Rectal smooth muscle tissue (tissue), 1 donor: ENCODE measurements around the gene CD58.
A peak's percentile ranks its signal among the peaks of the same experiment; 100 is the strongest.
"Not testable (repeated sequence)": the region's sequence is repeated elsewhere in the genome, so short reads cannot be mapped to it uniquely, and the experiment has no call there.

Experiments used
- H3K27ac ChIP-seq: one replicate; pipeline ENCODE4 v1.7.0; 2013; ENCODE audit warnings: low read depth, low read length, inconsistent platforms
- H3K27me3 ChIP-seq: one replicate; pipeline ENCODE4 v1.7.0; 2013; ENCODE audit warnings: low read length; ENCODE audit not compliant: control insufficient read depth, insufficient read depth
- H3K36me3 ChIP-seq: one replicate; pipeline ENCODE4 v1.7.0; 2013; ENCODE audit warnings: low read length; ENCODE audit not compliant: control insufficient read depth, insufficient read depth
- H3K4me1 ChIP-seq: one replicate; pipeline ENCODE4 v1.7.0; 2013; ENCODE audit warnings: low read length; ENCODE audit not compliant: control insufficient read depth, insufficient read depth
- H3K4me3 ChIP-seq: one replicate; pipeline ENCODE4 v1.7.0; 2013; ENCODE audit warnings: low read length
- H3K9ac ChIP-seq: one replicate; pipeline ENCODE4 v1.7.0; 2013; ENCODE audit warnings: low read length

Gene CD58

GRCh38 chr1:116572771-116573430 lies 2.1 kb upstream of the CD58 start:
- Histone ChIP-seq H3K36me3 (no peaks in the 10 kb centered on the region), H3K4me1 (peaks cover 9% of the 10 kb centered on the region), H3K9ac (no peak overlapping the region), H3K27me3 (no peaks in the 10 kb centered on the region), H3K27ac (no peak overlapping the region), H3K4me3 (no peak overlapping the region)

- no peaks in the 10 kb centered on the region for H3K36me3 ChIP-seq
- no peak overlapping the region for H3K4me3 ChIP-seq
- H3K27me3 ChIP-seq = no peaks in the 10 kb centered on the region
- peaks cover 9% of the 10 kb centered on the region for H3K4me1 ChIP-seq
- no peak overlapping the region for H3K27ac ChIP-seq
- H3K9ac ChIP-seq = no peak overlapping the region
Measured at GRCh38 chr1:116572099-116572498, 1.3 kb upstream of the CD58 start.

GRCh38 chr1:116571215-116571919 lies 541 bp upstream of the CD58 start:
- peak overlapping the region; percentile 95 for H3K27ac ChIP-seq
- H3K36me3 ChIP-seq = no peaks in the 10 kb centered on the region
- H3K4me1 ChIP-seq = peaks cover 9% of the 10 kb centered on the region
- peak overlapping the region; percentile 89 for H3K4me3 ChIP-seq
- H3K27me3 ChIP-seq = no peaks in the 10 kb centered on the region
- peak overlapping the region; percentile 84 for H3K9ac ChIP-seq

DNA sequence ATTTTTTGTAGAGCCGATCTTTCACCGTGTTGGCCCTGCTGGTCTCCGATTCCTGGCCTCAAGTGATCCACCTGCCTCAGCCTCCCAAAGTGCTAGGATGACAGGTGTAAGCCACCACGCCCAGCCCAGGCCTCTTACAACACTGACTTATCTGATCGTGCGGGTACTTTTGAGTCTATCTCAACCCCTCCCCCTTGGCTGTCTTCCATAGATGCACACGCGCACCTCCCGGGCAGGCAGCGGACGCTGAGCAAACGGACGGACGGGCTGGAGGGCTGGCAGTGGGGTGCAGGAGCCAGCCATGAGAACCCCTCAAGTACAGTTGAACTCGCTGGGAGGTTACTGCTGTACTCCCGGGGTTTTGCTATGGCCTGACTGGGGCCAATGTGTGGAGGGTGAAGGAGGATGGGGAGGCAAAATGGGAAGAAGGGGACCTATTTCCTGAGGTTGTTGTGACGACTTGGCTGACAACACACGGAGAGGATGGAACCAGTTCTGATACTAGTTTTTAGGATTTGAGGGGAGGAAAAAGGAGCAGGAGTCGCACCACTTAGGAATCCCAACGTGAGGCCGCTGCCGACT lies 959 bp downstream of the CD58 start:
- Histone ChIP-seq H3K9ac (peak overlapping the region; percentile 29), H3K27me3 (no peaks in the 10 kb centered on the region), H3K27ac (peak overlapping the region; percentile 95), H3K4me1 (peaks cover 9% of the 10 kb centered on the region), H3K4me3 (peak overlapping the region; percentile 89), H3K36me3 (no peaks in the 10 kb centered on the region)

GRCh38 chr1:116569381-116569670 lies 1.5 kb downstream of the CD58 start:
- no peaks in the 10 kb centered on the region for H3K36me3 ChIP-seq
- H3K9ac ChIP-seq = no peak overlapping the region
- peaks cover 9% of the 10 kb centered on the region for H3K4me1 ChIP-seq
- H3K27me3 ChIP-seq = no peaks in the 10 kb centered on the region
- no peak overlapping the region for H3K4me3 ChIP-seq
- H3K27ac ChIP-seq = no peak overlapping the region

- Histone ChIP-seq H3K27ac (no peak overlapping the region), H3K4me1 (peaks cover 9% of the 10 kb centered on the region)
Measured at GRCh38 chr1:116568662-116569380, 2.0 kb downstream of the CD58 start.

GRCh38 chr1:116567790-116568661 lies 2.8 kb downstream of the CD58 start:
- Histone ChIP-seq H3K9ac (no peak overlapping the region), H3K27me3 (no peaks in the 10 kb centered on the region), H3K36me3 (no peaks in the 10 kb centered on the region), H3K4me1 (peaks cover 9% of the 10 kb centered on the region), H3K27ac (no peak overlapping the region), H3K4me3 (no peak overlapping the region)

More at GRCh38 chr1:116568662-116569380, 2.0 kb downstream of the CD58 start:
- Histone ChIP-seq H3K4me3 (no peak overlapping the region), H3K9ac (no peak overlapping the region), H3K36me3 (no peaks in the 10 kb centered on the region), H3K27me3 (no peaks in the 10 kb centered on the region)

DNA sequence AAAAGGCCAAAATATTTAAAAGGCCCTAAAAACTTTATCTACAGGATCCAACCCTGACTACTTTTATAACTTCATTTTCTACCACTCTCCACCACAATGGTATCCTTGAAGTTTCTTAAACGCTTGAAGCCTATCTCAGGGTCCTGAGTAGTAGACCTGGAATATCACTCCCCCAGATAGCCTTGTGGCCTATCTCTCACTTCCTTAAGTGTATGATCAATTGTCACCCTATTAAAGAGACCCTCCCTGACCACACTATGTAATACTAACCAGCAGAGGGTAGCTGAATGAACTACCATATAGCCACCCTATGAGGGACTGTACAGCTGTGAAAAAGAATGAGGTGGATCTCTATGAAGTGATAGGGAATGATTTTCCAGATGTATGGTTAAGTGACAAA lies 5.6 kb downstream of the CD58 start:
- no peak overlapping the region for H3K27ac ChIP-seq

GRCh38 chr1:116564426-116564825 lies 6.4 kb downstream of the CD58 start:
- H3K4me1 ChIP-seq = no peaks in the 10 kb centered on the region
- H3K4me3 ChIP-seq = no peak overlapping the region
- H3K36me3 ChIP-seq = no peaks in the 10 kb centered on the region
- H3K27ac ChIP-seq = no peak overlapping the region
- no peak overlapping the region for H3K9ac ChIP-seq
- H3K27me3 ChIP-seq = no peaks in the 10 kb centered on the region

More for the DNA sequence above, 5.6 kb downstream of the CD58 start:
- H3K4me3 ChIP-seq = no peak overlapping the region
- H3K27me3 ChIP-seq = no peaks in the 10 kb centered on the region
- H3K36me3 ChIP-seq = no peaks in the 10 kb centered on the region
- peaks cover 2% of the 10 kb centered on the region for H3K4me1 ChIP-seq
- no peak overlapping the region for H3K9ac ChIP-seq

GRCh38 chr1:116562465-116562864 lies 8.4 kb downstream of the CD58 start:
- not testable (repeated sequence) for H3K36me3 ChIP-seq, H3K4me1 ChIP-seq, H3K27ac ChIP-seq, H3K9ac ChIP-seq, H3K4me3 ChIP-seq, H3K27me3 ChIP-seq

DNA sequence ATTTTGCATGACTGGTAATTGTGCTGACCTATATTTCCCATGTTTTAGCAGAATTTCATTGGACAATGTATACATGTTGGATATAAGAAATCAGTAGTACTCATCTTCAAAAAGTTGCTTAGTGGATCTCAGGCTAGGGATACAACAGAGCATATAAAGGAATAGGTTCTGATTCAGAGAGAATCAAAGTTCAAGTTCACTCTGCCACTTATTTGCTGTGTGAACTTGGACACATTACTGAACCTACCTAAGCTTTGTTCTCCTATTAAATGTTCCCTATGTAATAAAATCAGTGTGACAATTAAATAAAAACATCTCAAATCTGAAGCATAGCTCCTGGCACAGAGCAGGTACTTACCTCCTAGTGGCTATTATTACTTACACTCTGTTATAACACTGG lies 9.3 kb downstream of the CD58 start:
- H3K4me1 ChIP-seq = no peaks in the 10 kb centered on the region

More for the DNA sequence above, 9.3 kb downstream of the CD58 start:
- H3K36me3 ChIP-seq = no peaks in the 10 kb centered on the region
- no peak overlapping the region for H3K9ac ChIP-seq
- no peaks in the 10 kb centered on the region for H3K27me3 ChIP-seq
- H3K27ac ChIP-seq = no peak overlapping the region
- no peak overlapping the region for H3K4me3 ChIP-seq
